Measurements from ENCODE around the gene CDKN1A.

DNA sequence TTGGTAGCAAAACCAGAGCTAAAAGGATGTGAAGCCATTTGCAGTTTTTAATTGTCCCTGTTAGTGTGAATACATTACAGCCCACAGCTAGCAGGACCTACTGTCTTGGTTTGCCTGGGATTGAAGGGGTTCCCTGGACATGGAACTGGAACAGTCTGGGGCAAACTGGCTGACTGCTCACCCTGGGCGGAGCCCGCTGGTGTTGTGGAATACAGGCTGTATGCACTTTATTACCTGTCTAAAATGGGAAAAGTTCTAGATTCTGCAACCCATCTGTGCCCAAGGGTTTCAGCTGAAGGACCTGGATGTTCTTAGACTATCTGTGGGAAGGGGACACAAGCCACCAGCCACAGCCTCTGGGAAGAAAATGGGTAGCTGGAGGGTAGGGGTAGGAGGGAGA, 12.2 kb upstream of the CDKN1A start:
- TF ChIP-seq, protein P1, sequence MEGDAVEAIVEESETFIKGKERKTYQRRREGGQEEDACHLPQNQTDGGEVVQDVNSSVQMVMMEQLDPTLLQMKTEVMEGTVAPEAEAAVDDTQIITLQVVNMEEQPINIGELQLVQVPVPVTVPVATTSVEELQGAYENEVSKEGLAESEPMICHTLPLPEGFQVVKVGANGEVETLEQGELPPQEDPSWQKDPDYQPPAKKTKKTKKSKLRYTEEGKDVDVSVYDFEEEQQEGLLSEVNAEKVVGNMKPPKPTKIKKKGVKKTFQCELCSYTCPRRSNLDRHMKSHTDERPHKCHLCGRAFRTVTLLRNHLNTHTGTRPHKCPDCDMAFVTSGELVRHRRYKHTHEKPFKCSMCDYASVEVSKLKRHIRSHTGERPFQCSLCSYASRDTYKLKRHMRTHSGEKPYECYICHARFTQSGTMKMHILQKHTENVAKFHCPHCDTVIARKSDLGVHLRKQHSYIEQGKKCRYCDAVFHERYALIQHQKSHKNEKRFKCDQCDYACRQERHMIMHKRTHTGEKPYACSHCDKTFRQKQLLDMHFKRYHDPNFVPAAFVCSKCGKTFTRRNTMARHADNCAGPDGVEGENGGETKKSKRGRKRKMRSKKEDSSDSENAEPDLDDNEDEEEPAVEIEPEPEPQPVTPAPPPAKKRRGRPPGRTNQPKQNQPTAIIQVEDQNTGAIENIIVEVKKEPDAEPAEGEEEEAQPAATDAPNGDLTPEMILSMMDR (IDR thresholded peaks at IDR 0.05), result no peak
- TF ChIP-seq EP300 (IDR thresholded peaks at IDR 0.05), result no peak
- no peak for TF ChIP-seq POLR2A (IDR thresholded peaks at IDR 0.05; ENCODE audit: low read depth)
- TF ChIP-seq POLR2AphosphoS5 (IDR thresholded peaks at IDR 0.05), result no peak
